HEK293 (cell line): ENCODE results near the gene YARS1.
A peak's percentile ranks its signal among the peaks of the same experiment; 100 is the strongest.

Source experiments
- CTCF ChIA-PET: fragments of 350-600 bp; formaldehyde crosslinking; extraction: SDS; loops from one replicate; lab custom pipeline; 2021; ENCODE audit warnings: antibody characterized with exemption; lab: Yijun Ruan, JAX
- POLR2A ChIA-PET: fragments of 300-600 bp; formaldehyde crosslinking; extraction: SDS; loops from one replicate; lab custom pipeline; 2020; ENCODE audit warnings: antibody characterized with exemption, inconsistent platforms; lab: Yijun Ruan, JAX
- H3K27ac ChIP-seq: fragments of 200-500 bp; sonication (Bioruptor generic); 2 replicates; pipeline ENCODE4 v1.5.1; 2014; ENCODE audit warnings: low read depth, low read length, control low read depth, inconsistent platforms; ENCODE audit errors: extremely low read depth
- H3K36me3 ChIP-seq, 2 experiments: fragments of 200-500 bp in 1 of 2; sonication (Bioruptor generic) in 1 of 2; 1 replicate in 1 of 2; 2 replicates in 1 of 2; pipeline ENCODE4 v1.5.1; 2014 to 2017; ENCODE audit warnings: inconsistent platforms in 2 of 2, low read length in 2 of 2; ENCODE audit not compliant: control insufficient read depth in 2 of 2, insufficient read depth in 1 of 2
- H3K4me1 ChIP-seq: fragments of 200-500 bp; sonication (Bioruptor generic); 2 replicates; pipeline ENCODE4 v1.5.1; 2014; ENCODE audit warnings: mild to moderate bottlenecking, low read length, inconsistent platforms; ENCODE audit not compliant: control insufficient read depth, insufficient read depth
- H3K4me3 ChIP-seq: 2 replicates; pipeline ENCODE4 v1.5.1; 2011; ENCODE audit warnings: low read depth, mild to moderate bottlenecking, control low read depth, low read length, moderate library complexity
- H3K9me3 ChIP-seq: fragments of 200-500 bp; sonication (Bioruptor generic); 2 replicates; pipeline ENCODE4 v1.5.1; 2014; ENCODE audit warnings: low read depth, low read length, inconsistent platforms; ENCODE audit not compliant: control insufficient read depth, insufficient read depth
- EGR2 ChIP-seq: fragments of 450-650 bp; formaldehyde crosslinking; IDR thresholded peaks from 2 replicates; pipeline ENCODE4 v1.5.1; 2016; ENCODE audit warnings: low read depth, missing biosample characterization, missing genetic modification characterization
- KLF1 ChIP-seq: fragments of 450-650 bp; formaldehyde crosslinking; IDR thresholded peaks from 2 replicates; pipeline ENCODE4 v1.5.1; 2016; ENCODE audit warnings: missing biosample characterization, missing genetic modification characterization
- PATZ1 ChIP-seq: fragments of 450-650 bp; formaldehyde crosslinking; IDR thresholded peaks from 2 replicates; pipeline ENCODE4 v1.5.1; 2016; ENCODE audit warnings: missing biosample characterization, missing genetic modification characterization
- ZBTB8A ChIP-seq: fragments of 450-650 bp; formaldehyde crosslinking; IDR thresholded peaks from 2 replicates; pipeline ENCODE4 v1.5.1; 2016; ENCODE audit warnings: missing biosample characterization, missing genetic modification characterization
- ZFHX2 ChIP-seq: fragments of 450-650 bp; formaldehyde crosslinking; conservative IDR thresholded peaks from 2 replicates; pipeline ENCODE4 v1.5.1; 2016; ENCODE audit warnings: missing biosample characterization, missing genetic modification characterization
- ZIC2 ChIP-seq: fragments of 450-650 bp; formaldehyde crosslinking; IDR thresholded peaks from 2 replicates; pipeline ENCODE4 v1.5.1; 2016; ENCODE audit warnings: missing biosample characterization, missing genetic modification characterization
- ZNF24 ChIP-seq: fragments of 450-650 bp; formaldehyde crosslinking; IDR thresholded peaks from 2 replicates; pipeline ENCODE4 v1.5.1; 2016; ENCODE audit warnings: missing biosample characterization, missing genetic modification characterization
- ZNF37A ChIP-seq: fragments of 450-650 bp; IDR thresholded peaks from 2 replicates; pipeline ENCODE4 v1.5.1; 2018; ENCODE audit warnings: missing biosample characterization, missing genetic modification characterization
- ZNF394 ChIP-seq: fragments of 450-650 bp; formaldehyde crosslinking; IDR thresholded peaks from 2 replicates; pipeline ENCODE4 v1.5.1; 2016; ENCODE audit warnings: missing biosample characterization, missing genetic modification characterization, mild to moderate bottlenecking, moderate library complexity, borderline replicate concordance
- ZNF449 ChIP-seq: fragments of 450-650 bp; formaldehyde crosslinking; IDR thresholded peaks from 2 replicates; pipeline ENCODE4 v1.5.1; 2017; ENCODE audit warnings: missing biosample characterization, mild to moderate bottlenecking, missing genetic modification characterization, moderate library complexity
- ZNF48 ChIP-seq: fragments of 450-650 bp; formaldehyde crosslinking; IDR thresholded peaks from 2 replicates; pipeline ENCODE4 v1.5.1; 2016; ENCODE audit warnings: missing biosample characterization, missing genetic modification characterization
- ZNF837 ChIP-seq: fragments of 450-650 bp; formaldehyde crosslinking; IDR thresholded peaks from 2 replicates; pipeline ENCODE4 v1.5.1; 2016; ENCODE audit warnings: missing biosample characterization, missing genetic modification characterization
- TF ChIP-seq, protein P1 (sequence below): fragments of 450-650 bp; formaldehyde crosslinking; IDR thresholded peaks from 2 replicates; pipeline ENCODE4 v1.5.1; 2016; ENCODE audit warnings: missing biosample characterization, missing genetic modification characterization

The YARS1 gene

GRCh38 chr1:32773018-32773763 lies 44.0 kb downstream of the YARS1 start (continued):
- TF ChIP-seq PATZ1 (tag by site-specific recombination), result 0 out of 2 replicates have a peak, but pooled peaks have one; percentile 26
- 0 out of 2 replicates have a peak, but pooled peaks have one; percentile 8 for TF ChIP-seq ZNF394 (tag by site-specific recombination)
- peak; percentile 31; the same call in 1 of the 2 replicates for TF ChIP-seq ZNF24 (tag by site-specific recombination)
- TF ChIP-seq, all 188 proteins: peak for 20

GRCh38 chr1:32772281-32773017 lies 44.7 kb downstream of the YARS1 start:
- Histone ChIP-seq H3K9me3 (no peaks in the 10 kb centered on the region), H3K4me1 (no peaks in the 10 kb centered on the region; the same call in 1 of the 2 replicates), H3K4me3 (no peak overlapping the region), H3K36me3 (peaks cover 3 to 79% of the 10 kb centered on the region in 2 experiments; a peak in 2 of 3 replicates), H3K27ac (no peak overlapping the region)
- ChIA-PET CTCF (interaction anchor here (0.6 to 10.8 kb wide), 30 partner anchors 8 to 372 kb away, joined by 3 to 253 read pairs (median 5); partner anchors contain the start of gene RBBP4), POLR2A (interaction anchor here (0.6 to 3.7 kb wide), 8 partner anchors 14 to 100 kb away, joined by 3 to 41 read pairs (median 4); no protein-coding TSS in a partner anchor)
- 0 out of 2 replicates have a peak, but pooled peaks have one; percentile 3 for TF ChIP-seq ZBTB8A (tag by site-specific recombination)
- no peak for TF ChIP-seq ZNF48

DNA sequence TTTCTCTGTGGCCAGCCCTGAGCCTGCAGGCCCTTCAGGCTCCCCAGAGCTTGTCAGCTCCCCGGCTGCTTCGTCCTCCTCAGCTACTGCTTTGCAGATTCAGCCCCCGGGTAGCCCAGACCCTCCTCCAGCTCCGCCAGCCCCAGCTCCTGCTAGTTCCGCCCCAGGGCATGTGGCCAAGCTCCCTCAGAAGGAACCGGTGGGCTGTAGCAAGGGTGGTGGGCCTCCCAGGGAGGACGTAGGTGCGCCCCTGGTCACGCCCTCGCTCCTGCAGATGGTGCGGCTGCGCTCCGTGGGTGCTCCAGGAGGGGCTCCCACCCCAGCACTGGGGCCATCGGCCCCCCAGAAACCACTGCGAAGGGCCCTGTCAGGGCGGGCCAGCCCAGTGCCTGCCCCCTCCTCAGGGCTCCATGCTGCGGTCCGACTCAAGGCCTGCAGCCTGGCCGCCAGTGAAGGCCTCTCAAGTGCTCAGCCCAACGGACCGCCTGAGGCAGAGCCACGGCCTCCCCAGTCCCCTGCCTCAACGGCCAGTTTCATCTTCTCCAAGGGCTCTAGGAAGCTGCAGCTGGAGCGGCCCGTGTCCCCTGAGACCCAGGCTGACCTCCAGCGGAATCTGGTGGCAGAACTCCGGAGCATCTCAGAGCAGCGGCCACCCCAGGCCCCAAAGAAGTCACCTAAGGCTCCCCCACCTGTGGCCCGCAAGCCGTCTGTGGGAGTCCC lies 45.4 kb downstream of the YARS1 start:
- no peaks in the 10 kb centered on the region for H3K9me3 ChIP-seq
- no peak overlapping the region for H3K27ac ChIP-seq
- no peak overlapping the region for H3K4me3 ChIP-seq
- ChIA-PET POLR2A (interaction anchor here (0.6 to 3.7 kb wide), 7 partner anchors 13 to 101 kb away, joined by 3 to 41 read pairs (median 4); no protein-coding TSS in a partner anchor), CTCF (interaction anchor here (0.5 to 10.8 kb wide), 9 partner anchors 11 to 329 kb away, joined by 3 to 253 read pairs (median 3); partner anchors contain the start of gene RBBP4)
- peaks cover 6% of the 10 kb centered on the region; the same call in 1 of the 2 replicates for H3K4me1 ChIP-seq
- H3K36me3 ChIP-seq, result peaks cover 0 to 78% of the 10 kb centered on the region in 2 experiments; a peak in 2 of 3 replicates
- TF ChIP-seq ZNF837, result no peak
- TF ChIP-seq KLF1 (tag by site-specific recombination), result no peak
- TF ChIP-seq ZIC2 (tag by site-specific recombination), result peak; percentile 14; the same call in 1 of the 2 replicates
- TF ChIP-seq, protein P1, sequence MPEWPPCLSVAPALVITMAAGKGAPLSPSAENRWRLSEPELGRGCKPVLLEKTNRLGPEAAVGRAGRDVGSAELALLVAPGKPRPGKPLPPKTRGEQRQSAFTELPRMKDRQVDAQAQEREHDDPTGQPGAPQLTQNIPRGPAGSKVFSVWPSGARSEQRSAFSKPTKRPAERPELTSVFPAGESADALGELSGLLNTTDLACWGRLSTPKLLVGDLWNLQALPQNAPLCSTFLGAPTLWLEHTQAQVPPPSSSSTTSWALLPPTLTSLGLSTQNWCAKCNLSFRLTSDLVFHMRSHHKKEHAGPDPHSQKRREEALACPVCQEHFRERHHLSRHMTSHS (tag by site-specific recombination), result no peak
- peak; percentile 68 for TF ChIP-seq ZFHX2
- TF ChIP-seq EGR2, result peak; percentile 70
- TF ChIP-seq ZNF37A (tag by site-specific recombination), result no peak
- 0 out of 2 replicates have a peak, but pooled peaks have one; percentile 23 for TF ChIP-seq ZNF449 (tag by site-specific recombination)
